Adrenal gland (tissue), 12 donors: ENCODE data around the gene SLC6A11. TPM values are rescaled to one million over a fixed set of nuclear protein-coding genes. Genes with fewer than 3 reads are reported as not detected.

Source experiments
- DNase-seq, 7 donors: peaks; one replicate each; pipeline ENCODE4 v3.0.0-alpha.2; 2019 to 2020
- H3K27ac ChIP-seq, 5 donors: fragments of 200-600 bp; sonication (generic) in 4 of 5; 1 replicate in 3 of 5; 2 replicates in 2 of 5; pipeline versions ENCODE4 v1.5.1 to v1.8.0; 2016 to 2020; ENCODE audit warnings: mild to moderate bottlenecking in 1 of 5
- H3K27me3 ChIP-seq: fragments of 200-600 bp; 2 replicates; pipeline ENCODE4 v1.8.0; 2021
- H3K36me3 ChIP-seq, 2 donors: fragments of 200-600 bp; replicated peaks in 1 of 2; 1 replicate in 1 of 2; 2 replicates in 1 of 2; pipeline versions ENCODE4 v1.5.1 to v1.8.0; 2018 to 2022
- H3K4me1 ChIP-seq, 2 donors: fragments of 200-600 bp; replicated peaks in 1 of 2; 1 replicate in 1 of 2; 2 replicates in 1 of 2; pipeline versions ENCODE4 v1.5.1 to v1.8.0; 2018 to 2021
- H3K4me3 ChIP-seq, 4 donors: fragments of 200-600 bp; sonication (generic) in 3 of 4; one replicate each; pipeline ENCODE4 v1.5.1; 2016 to 2018
- H3K9me3 ChIP-seq, 3 donors: fragments of 200-600 bp; sonication (generic) in 1 of 3; replicated peaks in 1 of 3; 1 replicate in 2 of 3; 2 replicates in 1 of 3; pipeline versions ENCODE4 v1.5.1 to v1.8.0; 2016 to 2021
- CTCF ChIP-seq, 6 experiments: fragments of 450-650 bp in 4 of 6; fragments of 200-600 bp in 2 of 6; sonication (generic) in 1 of 6; IDR thresholded peaks; 1 replicate in 5 of 6; 2 replicates in 1 of 6; pipeline versions ENCODE4 v1.5.1 to v1.8.0; 2016 to 2021; ENCODE audit warnings: antibody characterized with exemption in 6 of 6, mild to moderate bottlenecking in 2 of 6, moderate library complexity in 1 of 6
- POLR2A ChIP-seq, 2 donors: fragments of 450-650 bp; IDR thresholded peaks; one replicate each; pipeline ENCODE4 v1.6.1; 2017; ENCODE audit warnings: antibody characterized with exemption in 2 of 2, mild to moderate bottlenecking in 2 of 2, moderate library complexity in 1 of 2
- WGBS, 4 donors: extraction: QIAGEN DNeasy Blood & Tissue Kit in 2 of 4; methylation state at CpG; one replicate each; pipeline versions ENCODE4 v1.1.5 to v1.1.7; 2013 to 2017; 5-methylcytosine and 5-hydroxymethylcytosine counted together
- intact Hi-C, 2 donors: fragments of 100-400 bp; cut with DNase I; formaldehyde crosslinking; loops; one replicate each; pipeline versions ENCODE4 v1.14.1 to v1.15.0; 2022 to 2023
- polyA plus RNA-seq, 3 donors: library from polyadenylated mRNA; stranded (reverse); fragments of 200-250 nt in 2 of 3; fragments of 350-450 nt in 1 of 3; fragmentation: Illumina TruSeq in 1 of 3; extraction: RNeasy Lipid Tissue Mini Kit (QIAGEN cat#74804) in 1 of 3; gene quantifications; one replicate each; pipeline ENCODE4 v1.2.3, GENCODE V29; 2013 to 2014
- total RNA-seq, 9 donors: library from RNA; depleted of rRNA in 4 of 9; stranded (reverse); fragments of >200 nt in 4 of 9; fragments of 120-200 nt in 1 of 9; fragmentation: NEBNext Ultra II Directional in 1 of 9; extraction: Animal tissue kit (Norgen Biotek cat#: 25700) in 1 of 9; gene quantifications; one replicate each; pipeline versions ENCODE4 v1.1.0 to v1.2.4, GENCODE V29; 2013 to 2023
- donor health status: healthy with polysubstance abuse.
- donor health status: Bipolar disorder and iron deficiency.
- donor health status: DM: yes; HTN: yes; CAD: no.
- donor health status: DM: no; HTN: no; CAD: no.
- donor health status: DM: no; HTN: no; CAD: no.
- donor health status: DM: yes; HTN: yes; CAD: no.

The SLC6A11 gene
- total and polyA plus RNA-seq, 12 donors, result 0.03 to 0.17 (median 0.06) TPM; not detected in 7

- H3K9me3 ChIP-seq, result no peaks in the 10 kb centered on the region
- H3K4me3 ChIP-seq, result no peak overlapping the region
- no peak for DNase-seq
- peaks cover 6% of the 10 kb centered on the region for H3K27me3 ChIP-seq
- no peak overlapping the region for H3K27ac ChIP-seq
- H3K36me3 ChIP-seq, result no peaks in the 10 kb centered on the region
- no peak for TF ChIP-seq POLR2A (IDR thresholded peaks at IDR 0.05)
- no peak for TF ChIP-seq CTCF (IDR thresholded peaks at IDR 0.05)
- peaks cover 0 to 8% of the 10 kb centered on the region in 2 donors for H3K4me1 ChIP-seq
- intact Hi-C loops, result no loop called here
- 68 to 81% (median 76%) methylated on average over 7 to 8 of the region's 8 CpGs for WGBS, 4 donors
Measured at GRCh38 chr3:10779293-10779805, 36.7 kb upstream of the SLC6A11 start.

- no peaks in the 10 kb centered on the region for H3K36me3 ChIP-seq
- 80 to 91% (median 88%) methylated on average over 5 of the region's 5 CpGs for whole genome bisulfite sequencing, 4 donors
- no peak for DNase-seq
- H3K27me3 ChIP-seq, result peaks cover 10% of the 10 kb centered on the region
- TF ChIP-seq CTCF (IDR thresholded peaks at IDR 0.05) (no peak), POLR2A (IDR thresholded peaks at IDR 0.05) (no peak)
- no peak overlapping the region for H3K27ac ChIP-seq
- H3K4me3 ChIP-seq, result no peak overlapping the region
- no peaks in the 10 kb centered on the region for H3K9me3 ChIP-seq
- intact Hi-C loops, result no loop called here
- peaks cover 0 to 8% of the 10 kb centered on the region in 2 donors for H3K4me1 ChIP-seq
Measured at GRCh38 chr3:10780243-10780642, 35.8 kb upstream of the SLC6A11 start.

GRCh38 chr3:10780922-10781321, 35.1 kb upstream of the SLC6A11 start:
- no peak overlapping the region for H3K4me3 ChIP-seq
- TF ChIP-seq CTCF (IDR thresholded peaks at IDR 0.05), result no peak
- TF ChIP-seq POLR2A (IDR thresholded peaks at IDR 0.05), result no peak
- no peaks in the 10 kb centered on the region for H3K36me3 ChIP-seq
- peaks cover 0 to 8% of the 10 kb centered on the region in 2 donors for H3K4me1 ChIP-seq
- intact Hi-C loops, result no loop called here
- no peaks in the 10 kb centered on the region for H3K9me3 ChIP-seq
- H3K27me3 ChIP-seq, result peaks cover 14% of the 10 kb centered on the region
- WGBS, 4 donors, result 60 to 66% (median 64%) methylated on average over 7 of the region's 7 CpGs
- H3K27ac ChIP-seq, result no peak overlapping the region
- DNase-seq, result no peak

- intact Hi-C loops, result no loop called here
- H3K27ac ChIP-seq, result no peak overlapping the region
- no peaks in the 10 kb centered on the region for H3K36me3 ChIP-seq
- 16 to 31% (median 28%) methylated on average over 2 of the region's 2 CpGs for WGBS, 4 donors
- H3K4me1 ChIP-seq, result peaks cover 0 to 8% of the 10 kb centered on the region in 2 donors
- TF ChIP-seq CTCF (IDR thresholded peaks at IDR 0.05), result no peak
- no peak for TF ChIP-seq POLR2A (IDR thresholded peaks at IDR 0.05)
- H3K4me3 ChIP-seq, result no peak overlapping the region
- peak in 1 of 7 donors; percentile 15 for DNase-seq
- no peaks in the 10 kb centered on the region for H3K9me3 ChIP-seq
- H3K27me3 ChIP-seq, result peaks cover 14% of the 10 kb centered on the region
Measured at GRCh38 chr3:10781981-10782380, 34.0 kb upstream of the SLC6A11 start.
